HPDE6-E6E7 (cell line): ENCODE measurements around the gene ZNF776.
"Not testable (repeated sequence)": the region's sequence is repeated elsewhere in the genome, so short reads cannot be mapped to it uniquely, and the experiment has no call there.

ENCODE experiments used
- DNase-seq: peaks from one replicate; pipeline ENCODE4 v3.0.0; 2011; ENCODE audit warnings: missing footprints; ENCODE audit errors: extremely low spot score

The ZNF776 gene

DNA sequence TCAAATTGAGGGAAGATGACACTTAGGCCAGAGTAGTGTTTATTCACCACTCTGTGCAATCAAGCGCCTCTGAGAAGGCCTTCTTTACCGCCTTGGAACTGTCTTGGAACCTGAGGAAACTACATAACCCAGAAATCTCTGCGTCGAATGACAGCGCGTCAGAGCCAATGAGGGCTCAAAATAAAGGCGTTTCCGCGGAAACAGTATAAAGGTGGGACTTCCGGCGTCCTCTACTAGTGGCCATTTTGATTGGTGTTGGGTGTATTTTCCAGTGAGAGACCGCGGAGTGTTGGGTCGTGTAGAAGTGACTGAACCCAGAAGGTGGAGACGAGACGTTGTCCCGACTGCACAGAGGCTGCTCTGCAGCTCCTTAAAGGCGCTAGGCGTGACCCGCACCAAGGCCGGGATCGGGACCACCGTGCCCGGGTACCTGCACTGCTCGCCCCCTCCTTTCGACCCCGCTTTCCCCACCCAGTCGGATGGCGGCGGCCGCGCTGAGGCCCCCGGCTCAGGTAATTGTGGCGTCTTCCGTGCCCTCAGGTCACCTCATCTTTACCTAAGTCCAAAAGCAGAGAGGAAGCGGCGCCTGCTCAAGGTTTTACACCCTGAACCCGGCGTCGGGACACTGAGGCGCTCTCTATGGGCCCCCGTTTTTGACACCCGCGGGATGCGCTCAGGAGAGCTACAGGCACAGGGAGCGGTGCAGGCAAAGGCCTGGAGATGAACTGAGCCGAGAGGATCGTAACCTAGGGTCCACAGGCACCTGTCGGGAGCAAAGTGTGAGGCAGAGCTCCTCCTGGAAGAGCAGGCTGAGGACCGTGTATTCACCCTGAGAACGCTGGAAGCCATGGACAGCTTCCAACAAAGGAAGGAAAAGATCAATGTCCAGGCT lies at the start of gene ZNF776:
Gene ZNF776, plus strand, starts transcription at position 236 of the 892 bp plus-strand sequence. Its CDS starts 244 bp downstream, at position 480.
- DNase-seq, result peak; percentile 88

DNA sequence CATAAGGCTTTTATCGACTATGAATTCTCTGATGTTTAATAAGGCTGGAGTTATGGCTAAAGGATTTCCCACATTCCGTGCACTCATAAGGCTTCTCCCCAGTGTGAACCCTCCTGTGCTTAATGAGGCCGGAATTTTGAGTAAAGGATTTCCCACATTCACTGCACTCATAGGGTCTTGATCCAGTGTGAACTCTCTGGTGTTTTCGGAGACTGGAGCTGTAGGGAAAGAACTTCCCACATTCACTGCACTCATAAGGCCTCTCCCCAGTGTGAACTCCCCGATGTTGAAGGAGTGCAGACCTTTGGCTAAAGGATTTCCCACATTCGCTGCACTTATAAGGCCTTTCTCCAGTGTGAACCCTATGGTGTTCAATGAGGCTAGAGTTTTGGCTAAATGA lies 45.0 kb upstream of the ZNF776 start:
- DNase-seq, result no peak

- DNase-seq, result no peak
These were observed 40.3 kb upstream of the ZNF776 start for GRCh38 chr19:57706346-57706745.

- peak; percentile 83 for DNase-seq
These were observed 37.8 kb upstream of the ZNF776 start, which contains the start of gene ZNF154 for GRCh38 chr19:57708641-57709361. Gene ZNF154, minus strand, starts transcription at chr19:57709204. Its CDS starts 233 bp downstream, at chr19:57708971.

DNA sequence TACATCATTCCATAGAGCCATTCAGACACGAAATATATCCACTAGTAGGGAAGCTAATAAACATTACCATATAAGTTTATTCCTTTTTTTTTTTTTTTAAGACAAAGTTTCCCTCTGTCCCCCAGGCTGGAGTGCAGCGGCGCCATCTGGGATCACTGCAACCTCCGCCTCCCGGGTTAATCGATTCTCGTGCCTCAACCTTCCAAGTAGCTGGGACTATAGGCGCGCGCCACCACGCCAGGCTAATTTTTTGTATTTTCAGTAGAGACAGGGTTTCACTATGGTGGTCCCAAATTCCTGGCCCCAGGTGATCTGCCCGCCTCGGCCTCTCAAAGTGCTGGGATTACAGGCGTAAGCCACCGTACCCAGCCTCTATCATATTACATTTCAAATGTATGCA lies 37.0 kb upstream of the ZNF776 start:
- DNase-seq, result no peak

DNA sequence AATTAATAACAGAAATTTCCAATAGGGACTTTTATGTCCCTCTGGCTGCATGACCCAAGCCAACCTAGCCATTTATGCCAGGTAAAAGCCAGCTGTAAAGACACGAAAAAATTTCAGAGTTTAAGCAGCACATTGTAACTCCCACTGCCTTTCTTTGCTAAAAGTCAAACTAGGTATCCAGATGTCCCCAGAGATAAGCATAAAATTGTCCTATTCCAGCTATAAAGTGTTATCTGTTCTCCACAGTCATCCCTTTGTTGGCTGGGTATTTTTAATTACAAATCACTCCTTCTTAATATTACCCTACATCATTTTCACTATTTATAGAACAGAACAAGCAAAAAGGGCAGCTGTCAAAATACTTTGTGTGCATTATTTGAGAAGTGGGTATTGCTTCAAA lies 34.4 kb upstream of the ZNF776 start:
- DNase-seq, result no peak

DNA sequence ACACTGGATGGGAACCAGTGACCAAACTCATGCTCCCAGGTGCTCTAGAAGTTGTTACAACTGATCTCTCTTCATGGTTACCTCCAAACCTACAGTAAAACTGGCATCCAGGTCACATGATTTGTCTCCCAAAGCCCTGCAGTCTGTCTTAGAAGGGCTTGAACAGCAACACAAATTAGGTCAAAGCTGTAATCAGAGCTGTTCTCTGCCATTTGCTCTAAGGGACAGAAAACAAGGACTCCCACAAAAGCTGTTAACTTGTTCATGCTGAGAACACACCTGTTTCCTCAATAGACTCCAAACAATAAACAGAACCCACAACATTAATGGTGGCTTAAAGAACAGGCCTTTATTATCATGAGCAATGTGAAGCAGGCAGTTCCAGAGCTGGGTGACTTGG lies 27.2 kb upstream of the ZNF776 start:
- no peak for DNase-seq

GRCh38 chr19:57719901-57720519 lies 26.6 kb upstream of the ZNF776 start:
- no peak for DNase-seq

- no peak for DNase-seq
These were observed 25.7 kb upstream of the ZNF776 start for GRCh38 chr19:57720878-57721277.

- DNase-seq, result not testable (repeated sequence)
These were observed 8.3 kb upstream of the ZNF776 start for GRCh38 chr19:57738320-57738719.

DNA sequence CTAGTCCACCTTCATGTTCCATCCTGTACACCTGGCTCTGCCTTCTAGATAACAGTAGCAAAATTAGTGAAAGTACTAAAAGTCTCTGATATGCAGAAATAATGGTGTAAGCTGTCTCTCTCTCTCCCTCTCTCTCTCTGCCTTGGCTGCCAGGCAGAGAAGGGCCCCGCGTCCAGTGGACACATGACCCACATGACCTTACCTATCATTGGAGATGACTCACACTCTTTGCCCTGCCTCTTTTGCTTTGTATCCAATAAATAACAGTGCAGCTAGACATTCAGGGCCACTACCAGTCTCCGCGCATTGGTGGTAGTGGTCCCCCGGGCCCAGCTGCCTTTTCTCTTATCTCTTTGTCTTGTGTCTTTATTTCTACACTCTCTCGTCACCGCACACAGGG lies 7.8 kb upstream of the ZNF776 start:
- not testable (repeated sequence) for DNase-seq

DNA sequence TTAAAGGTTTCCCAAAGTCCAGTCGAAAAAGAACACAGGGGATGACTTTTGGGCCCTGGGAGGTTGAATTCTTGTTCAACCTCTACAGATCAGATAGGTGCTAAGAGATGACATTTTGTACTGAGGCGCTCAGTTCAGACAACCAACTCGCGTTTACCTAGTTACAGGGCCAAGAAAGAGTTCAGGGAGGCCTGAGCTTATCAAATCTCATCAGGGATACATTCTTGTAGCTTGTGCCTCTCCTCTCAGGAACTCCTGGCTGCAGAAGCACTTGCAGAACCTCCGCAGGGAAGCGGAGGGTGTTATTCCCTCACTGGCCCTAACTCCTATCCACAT lies 825 bp downstream of the ZNF776 start:
- no peak for DNase-seq

GRCh38 chr19:57748029-57748428 lies 1.4 kb downstream of the ZNF776 start:
- DNase-seq, result no peak

GRCh38 chr19:57754091-57754673 lies 7.6 kb downstream of the ZNF776 start:
- no peak for DNase-seq

DNA sequence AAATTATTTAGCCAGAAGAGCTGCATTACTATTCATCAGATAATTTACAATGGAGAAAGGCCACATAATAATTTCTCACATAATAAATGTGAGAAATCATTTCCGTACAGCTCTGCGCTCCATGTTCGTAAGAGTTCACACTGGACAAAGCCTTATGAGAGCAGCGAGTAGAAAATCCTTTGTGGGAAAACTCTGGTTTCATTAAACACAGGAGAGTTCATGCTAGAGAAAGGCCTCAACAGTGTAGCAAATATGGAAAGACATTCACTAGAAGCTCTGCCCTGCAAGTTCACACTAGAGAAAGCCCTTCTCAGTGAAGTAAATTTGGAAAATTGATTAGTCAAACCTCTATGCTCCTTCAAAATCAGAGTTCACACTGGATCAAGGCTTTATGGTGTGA lies 8.4 kb downstream of the ZNF776 start:
- DNase-seq, result no peak

DNA sequence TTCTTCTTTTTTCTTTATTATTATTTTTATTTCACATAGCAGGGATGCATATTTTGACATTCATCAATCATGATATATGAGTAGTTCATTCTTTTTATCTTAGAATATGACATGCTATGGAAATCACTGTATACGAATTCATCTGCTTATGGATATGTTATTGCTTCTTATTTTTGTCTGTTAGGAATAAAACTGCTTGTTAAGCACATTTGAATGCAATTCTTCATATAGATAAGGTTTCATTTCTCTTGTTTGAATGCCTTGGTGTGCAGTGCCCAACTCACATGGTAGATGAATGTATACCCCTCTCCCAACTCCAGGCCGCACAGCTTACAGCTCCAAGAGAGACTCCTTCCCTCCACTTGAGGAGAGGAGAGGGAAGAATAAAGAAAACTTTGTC lies 11.3 kb downstream of the ZNF776 start:
- no peak for DNase-seq

- DNase-seq, result no peak
These were observed 12.5 kb downstream of the ZNF776 start for GRCh38 chr19:57759096-57759495.

DNA sequence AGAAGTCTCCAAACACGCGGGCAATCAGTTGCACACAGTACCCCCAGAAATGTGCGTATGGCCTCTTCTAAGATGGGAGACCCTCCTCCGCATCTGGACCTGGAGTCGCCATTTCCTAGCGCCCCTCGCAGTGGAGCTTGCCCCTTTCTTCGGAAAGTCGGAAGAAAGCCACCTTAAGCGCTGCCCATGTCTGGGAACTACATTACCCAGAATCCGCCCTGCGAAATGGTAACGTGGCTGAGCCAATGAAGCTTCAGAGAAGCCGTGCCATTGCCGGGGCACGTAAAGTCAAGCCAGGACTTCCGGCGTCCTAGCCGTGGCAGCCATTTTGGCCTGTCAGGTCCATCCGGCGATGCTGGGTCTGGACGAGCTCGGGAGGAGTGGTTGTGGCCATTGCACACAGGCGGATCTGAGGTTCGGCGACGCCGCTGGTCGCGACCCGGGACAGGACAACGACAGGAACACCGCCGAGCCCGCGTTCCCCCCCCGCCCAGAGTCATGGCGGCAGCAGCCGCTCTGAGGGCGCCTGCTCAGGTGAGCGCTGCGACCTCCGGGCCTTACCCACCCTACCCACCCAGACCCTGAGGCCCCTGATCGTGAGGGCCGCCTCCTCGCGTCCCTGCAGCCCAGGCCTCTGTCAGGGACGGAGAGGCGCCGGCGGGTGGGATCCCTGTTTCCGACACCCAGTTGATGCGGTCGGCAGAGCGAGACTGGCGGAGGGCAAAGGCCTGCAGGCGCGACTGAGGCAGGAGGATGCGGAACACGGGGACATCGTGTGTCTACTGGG lies 22.9 kb downstream of the ZNF776 start, which contains the start of gene ZNF586:
Gene ZNF586, plus strand, starts transcription at position 332 of the 787 bp plus-strand sequence. Its CDS starts 167 bp downstream, at position 499.
- peak; percentile 99 for DNase-seq

DNA sequence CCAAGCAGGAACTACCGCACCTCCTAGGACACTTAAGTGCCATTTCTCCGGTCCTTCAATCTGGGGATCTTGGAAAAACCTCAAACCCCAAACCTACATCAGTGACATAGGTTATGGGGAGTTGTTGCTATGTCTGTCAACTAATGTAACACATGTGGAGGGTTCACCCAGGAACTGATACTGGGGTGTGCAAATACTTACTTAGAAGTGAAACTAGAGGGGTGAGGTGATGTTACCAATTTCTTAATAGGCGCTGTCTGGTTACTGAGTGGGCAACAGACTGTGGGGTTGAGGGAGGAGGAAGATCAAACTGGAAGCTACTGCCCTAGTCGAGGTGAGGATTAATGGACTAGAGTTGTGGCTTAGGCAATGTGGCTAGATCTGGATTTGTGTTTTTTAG lies 24.8 kb downstream of the ZNF776 start:
- DNase-seq, result no peak

GRCh38 chr19:57773488-57773887 lies 26.9 kb downstream of the ZNF776 start:
- no peak for DNase-seq

- no peak for DNase-seq
These were observed 30.2 kb downstream of the ZNF776 start for GRCh38 chr19:57776764-57777296.
